Vein endothelial cell (primary cell): ENCODE data around the gene APBA2. TPM values are rescaled to one million over a fixed set of nuclear protein-coding genes. Genes with fewer than 3 reads are reported as not detected.

Source experiments
- total RNA-seq: library from RNA; depleted of rRNA; stranded (reverse); fragments of >200 nt; gene quantifications from 2 replicates; pipeline ENCODE4 v1.2.3, GENCODE V29; 2012

The APBA2 gene
- 19.0 and 24.2 TPM in 2 replicates for total RNA-seq

GRCh38 chr15:28885630-28886430 is at the start of gene APBA2:
APBA2 (plus strand) TSS chr15:28885974; CDS start chr15:29053885, 167,911 bp downstream.

GRCh38 chr15:28848521-28848920 is 37.3 kb upstream of the APBA2 start, which contains the start of gene GOLGA6L7:
GOLGA6L7 (minus strand) TSS chr15:28848644; CDS start chr15:28848549, 95 bp downstream.

Other genes with a start within 250 kb of the APBA2 start
- 1.6 TPM in 1 of 2 replicates, not detected in the other for gene GOLGA8M, start 173.6 kb upstream of the APBA2 start, total RNA-seq
- gene GOLGA6L7, start 37.3 kb upstream of the APBA2 start, total RNA-seq = not detected in 2 replicates